NCI-H146 (cell line): Measurements from ENCODE around the gene MALT1.
"Not testable (repeated sequence)": the region's sequence is repeated elsewhere in the genome, so short reads cannot be mapped to it uniquely, and the experiment has no call there.

ENCODE experiments used
- DNase-seq: peaks from one replicate; lab custom pipeline; 2025; lab: John Stamatoyannopoulos, UW

Gene MALT1, protein sequence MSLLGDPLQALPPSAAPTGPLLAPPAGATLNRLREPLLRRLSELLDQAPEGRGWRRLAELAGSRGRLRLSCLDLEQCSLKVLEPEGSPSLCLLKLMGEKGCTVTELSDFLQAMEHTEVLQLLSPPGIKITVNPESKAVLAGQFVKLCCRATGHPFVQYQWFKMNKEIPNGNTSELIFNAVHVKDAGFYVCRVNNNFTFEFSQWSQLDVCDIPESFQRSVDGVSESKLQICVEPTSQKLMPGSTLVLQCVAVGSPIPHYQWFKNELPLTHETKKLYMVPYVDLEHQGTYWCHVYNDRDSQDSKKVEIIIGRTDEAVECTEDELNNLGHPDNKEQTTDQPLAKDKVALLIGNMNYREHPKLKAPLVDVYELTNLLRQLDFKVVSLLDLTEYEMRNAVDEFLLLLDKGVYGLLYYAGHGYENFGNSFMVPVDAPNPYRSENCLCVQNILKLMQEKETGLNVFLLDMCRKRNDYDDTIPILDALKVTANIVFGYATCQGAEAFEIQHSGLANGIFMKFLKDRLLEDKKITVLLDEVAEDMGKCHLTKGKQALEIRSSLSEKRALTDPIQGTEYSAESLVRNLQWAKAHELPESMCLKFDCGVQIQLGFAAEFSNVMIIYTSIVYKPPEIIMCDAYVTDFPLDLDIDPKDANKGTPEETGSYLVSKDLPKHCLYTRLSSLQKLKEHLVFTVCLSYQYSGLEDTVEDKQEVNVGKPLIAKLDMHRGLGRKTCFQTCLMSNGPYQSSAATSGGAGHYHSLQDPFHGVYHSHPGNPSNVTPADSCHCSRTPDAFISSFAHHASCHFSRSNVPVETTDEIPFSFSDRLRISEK

GRCh38 chr18:58671111-58671631 lies at the start of gene MALT1:
Gene MALT1 (plus strand): TSS chr18:58671465. CDS start chr18:58671644, 179 bp downstream.
- peak; percentile 98 for DNase-seq

GRCh38 chr18:58624011-58624410 lies 47.3 kb upstream of the MALT1 start:
- DNase-seq, result no peak

DNA sequence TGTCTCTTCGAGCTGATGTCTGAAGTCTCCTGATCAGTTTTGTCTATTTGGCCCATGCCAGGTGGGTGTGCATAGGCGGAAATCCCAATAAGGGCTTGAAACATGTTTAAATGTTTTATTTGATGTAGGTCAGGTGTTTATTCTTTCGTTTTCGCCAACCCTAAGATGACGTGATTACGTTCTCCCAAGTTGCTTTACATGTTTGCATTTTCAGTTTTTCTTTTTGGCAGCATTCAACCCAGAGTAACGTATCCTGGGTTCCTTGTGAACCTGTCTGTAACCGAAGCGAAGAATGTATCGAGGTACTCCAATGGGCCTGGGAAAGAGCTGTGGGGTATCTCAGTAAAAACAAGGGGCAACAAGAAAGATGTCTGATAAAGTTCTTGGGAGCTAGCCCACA lies 45.4 kb upstream of the MALT1 start:
- no peak for DNase-seq

GRCh38 chr18:58630071-58630470 lies 41.2 kb upstream of the MALT1 start:
- DNase-seq, result no peak

DNA sequence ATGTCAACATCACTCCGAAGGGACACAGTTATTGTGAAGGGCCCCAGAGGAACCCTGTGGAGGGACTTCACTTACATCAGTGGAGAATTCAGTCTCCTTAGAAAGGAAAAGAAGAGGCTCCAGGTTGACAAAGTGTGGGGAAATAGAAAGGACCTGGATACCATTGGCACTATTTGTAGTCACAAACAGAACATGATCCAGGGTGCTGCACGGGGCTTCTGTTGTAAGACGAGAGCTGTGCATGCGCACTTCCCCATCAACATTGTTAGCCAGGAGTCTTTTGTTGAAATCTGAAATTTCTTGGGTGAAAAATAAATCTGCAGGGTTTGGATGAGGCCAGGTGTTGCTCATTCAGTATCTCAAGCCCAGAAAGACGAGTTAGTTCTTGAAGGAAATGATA lies 40.0 kb upstream of the MALT1 start:
- no peak for DNase-seq

DNA sequence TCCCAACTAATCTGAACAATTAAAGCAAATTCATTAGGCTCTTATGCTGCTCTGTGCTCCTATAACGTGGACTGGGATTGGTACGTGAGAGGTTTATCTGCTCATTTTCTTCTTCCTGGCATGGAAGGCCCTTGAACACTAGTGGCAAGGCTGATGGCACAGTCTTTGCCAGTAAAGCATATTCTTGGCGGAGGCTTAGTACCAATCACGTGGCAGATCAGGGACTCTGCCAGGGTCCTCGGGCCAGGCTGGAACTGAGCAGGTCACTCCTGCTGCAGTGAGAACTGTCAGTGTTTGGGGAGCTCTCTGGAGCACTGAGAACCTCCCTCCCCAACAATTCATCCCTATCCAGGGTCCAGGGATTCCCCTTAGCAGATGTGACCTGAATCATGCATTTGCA lies 38.7 kb upstream of the MALT1 start:
- no peak for DNase-seq

GRCh38 chr18:58633874-58634273 lies 37.4 kb upstream of the MALT1 start:
- DNase-seq, result no peak

GRCh38 chr18:58635891-58636290 lies 35.4 kb upstream of the MALT1 start:
- no peak for DNase-seq

DNA sequence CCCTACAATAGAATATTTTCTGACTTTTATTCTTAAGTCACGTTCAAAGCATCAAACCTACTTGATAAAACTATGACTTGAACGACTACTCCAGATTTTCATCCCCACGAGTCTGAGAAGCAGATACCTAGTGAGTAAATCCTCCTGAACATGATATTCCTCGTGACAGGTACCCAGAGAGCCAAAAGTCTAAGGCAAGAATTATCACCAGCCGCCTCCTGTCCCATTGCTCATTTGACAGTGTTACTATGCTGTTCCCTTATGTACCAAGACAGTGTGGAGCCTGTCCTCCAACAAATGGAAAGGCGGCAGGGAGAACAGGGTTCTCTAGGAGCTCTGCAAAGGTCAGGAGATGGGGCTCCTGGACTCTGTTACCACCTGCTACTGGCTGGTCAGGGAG lies 34.1 kb upstream of the MALT1 start:
- DNase-seq, result no peak

GRCh38 chr18:58637946-58638345 lies 33.3 kb upstream of the MALT1 start:
- no peak for DNase-seq

- no peak for DNase-seq
These were observed 32.8 kb upstream of the MALT1 start for GRCh38 chr18:58638441-58638840.

DNA sequence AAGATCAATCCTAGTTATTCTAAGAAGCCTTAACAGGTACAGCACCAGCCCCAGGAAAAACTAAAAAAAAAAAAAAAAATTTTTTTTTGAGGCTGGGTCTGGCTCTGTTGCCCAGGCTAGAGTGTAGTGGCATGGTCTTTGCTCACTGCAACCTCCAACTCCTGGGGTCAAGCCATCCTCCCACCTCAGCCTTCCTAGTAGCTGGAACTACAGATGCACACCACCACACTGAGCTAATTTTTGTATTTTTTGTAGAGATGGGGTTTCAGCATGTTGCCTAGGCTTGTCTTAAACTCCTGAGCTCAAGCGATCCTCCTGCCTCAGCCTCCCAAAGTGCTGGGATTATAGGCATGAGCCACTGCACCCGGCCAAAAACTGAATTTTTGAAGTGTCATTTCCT lies 32.0 kb upstream of the MALT1 start:
- DNase-seq, result no peak

GRCh38 chr18:58639751-58640427 lies 31.4 kb upstream of the MALT1 start:
- DNase-seq, result no peak

DNA sequence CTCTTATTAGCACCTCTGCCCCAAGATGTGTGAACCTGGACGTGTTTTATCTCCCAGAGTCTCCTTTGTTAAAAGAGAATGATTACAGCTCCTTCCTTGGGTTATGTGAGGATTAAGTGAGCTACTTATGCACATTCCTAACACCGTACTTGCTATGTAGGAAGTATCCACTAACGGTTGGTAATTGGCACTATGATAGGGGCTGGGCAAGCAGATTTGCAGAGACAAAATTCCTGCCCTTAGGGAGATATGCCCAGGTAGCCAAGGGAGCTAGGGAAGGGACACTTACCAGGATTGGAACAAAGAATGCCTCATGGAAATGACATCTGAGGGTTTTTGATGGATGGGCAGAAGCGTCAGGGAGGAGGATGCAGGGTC lies 30.8 kb upstream of the MALT1 start:
- DNase-seq, result no peak

GRCh38 chr18:58640891-58641610 lies 30.2 kb upstream of the MALT1 start:
- no peak for DNase-seq

DNA sequence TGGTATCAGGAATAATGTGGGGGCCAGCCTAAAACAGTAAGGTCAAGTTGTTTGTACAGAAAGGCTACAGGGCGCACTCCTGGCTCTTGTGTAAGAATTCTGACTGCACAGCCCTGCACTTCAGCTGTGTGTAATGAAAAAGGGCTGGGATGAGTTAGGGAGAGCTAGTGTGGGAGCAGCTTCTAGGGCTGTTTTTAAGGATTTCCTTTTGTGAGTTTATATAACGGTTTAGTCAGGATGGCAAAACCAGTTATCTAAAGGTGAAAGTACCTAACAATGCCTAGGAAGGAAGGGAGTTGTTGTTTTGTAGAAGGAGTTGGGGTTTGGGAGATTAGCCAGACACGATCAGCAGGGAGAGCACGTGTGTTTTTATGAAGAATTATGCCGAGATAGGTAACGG lies 27.7 kb upstream of the MALT1 start:
- DNase-seq, result not testable (repeated sequence)

GRCh38 chr18:58645398-58645797 lies 25.9 kb upstream of the MALT1 start:
- DNase-seq, result no peak

DNA sequence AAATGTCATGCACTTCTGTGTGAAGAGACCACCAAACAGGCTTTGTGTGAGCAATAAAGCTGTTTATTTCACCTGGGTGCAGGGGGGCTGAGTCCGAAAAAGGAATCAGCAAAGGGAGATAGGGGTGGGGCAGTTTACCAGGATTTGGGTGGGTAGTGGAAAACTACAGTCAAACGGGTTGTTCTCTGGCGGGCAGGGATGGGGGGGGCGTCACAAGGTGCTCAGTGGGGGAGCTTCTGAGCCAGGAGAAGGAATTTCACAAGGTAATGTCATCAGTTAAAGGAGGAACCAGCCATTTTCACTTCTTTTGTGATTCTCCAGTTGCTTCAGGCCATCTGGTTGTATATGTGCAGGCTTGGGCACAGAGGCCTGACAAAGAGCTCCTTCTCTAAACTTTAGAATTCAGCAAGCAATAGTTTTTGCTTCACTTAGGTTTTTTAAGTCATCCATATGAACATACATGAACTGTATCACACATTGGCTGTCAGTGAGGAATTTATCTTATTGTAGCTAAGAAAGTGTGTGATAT lies 24.9 kb upstream of the MALT1 start:
- DNase-seq, result no peak

- DNase-seq, result no peak
These were observed 21.1 kb upstream of the MALT1 start for GRCh38 chr18:58649966-58650816.

- DNase-seq, result not testable (repeated sequence)
These were observed 20.4 kb upstream of the MALT1 start for GRCh38 chr18:58650830-58651229.
